Lower lobe of right lung (tissue), 2 donors: Measurements from ENCODE around the gene ZNF143. TPM values are rescaled to one million over a fixed set of nuclear protein-coding genes. Genes with fewer than 3 reads are reported as not detected.

Experiments used
- ATAC-seq, 2 donors: fragments of 200-7000 bp; cut with Tn5 transposase; one replicate each; pipeline ENCODE4 v1.9.1; 2020 to 2022; ENCODE audit warnings: mild to moderate bottlenecking in 2 of 2, moderate library complexity in 2 of 2
- DNase-seq: peaks from one replicate; pipeline ENCODE4 v3.0.0-alpha.2; 2020
- H3K27ac ChIP-seq: fragments of 200-600 bp; one replicate; pipeline ENCODE4 v1.8.0; 2022
- H3K27me3 ChIP-seq: fragments of 200-600 bp; one replicate; pipeline ENCODE4 v1.8.0; 2022; ENCODE audit warnings: low read depth
- H3K36me3 ChIP-seq: fragments of 200-600 bp; one replicate; pipeline ENCODE4 v1.8.0; 2022; ENCODE audit warnings: mild to moderate bottlenecking
- H3K4me1 ChIP-seq: fragments of 200-600 bp; one replicate; pipeline ENCODE4 v1.8.0; 2022
- H3K4me3 ChIP-seq: fragments of 200-600 bp; one replicate; pipeline ENCODE4 v1.8.0; 2022; ENCODE audit warnings: mild to moderate bottlenecking
- H3K9me3 ChIP-seq: fragments of 200-600 bp; one replicate; pipeline ENCODE4 v1.8.0; 2022
- intact Hi-C: fragments of 100-400 bp; cut with DNase I; formaldehyde crosslinking; loops from one replicate; pipeline ENCODE4 v1.11.0; 2022
- total RNA-seq: library from RNA; stranded (reverse); fragmentation: NEBNext Ultra II Directional; extraction: Animal tissue kit (Norgen Biotek cat#: 25700); gene quantifications from one replicate; pipeline ENCODE4 v1.2.1, GENCODE V29; 2021
- TF ChIP-seq, protein P1 (sequence below): fragments of 200-600 bp; IDR thresholded peaks from one replicate; pipeline ENCODE4 v1.8.0; 2022; ENCODE audit warnings: antibody characterized with exemption, mild to moderate bottlenecking
- donor health status: DM: no; HTN: yes; CAD: no; lungs with severe emphysema.

The ZNF143 gene
- total RNA-seq, 1 donor from 2014 or later = 34.0 TPM

DNA sequence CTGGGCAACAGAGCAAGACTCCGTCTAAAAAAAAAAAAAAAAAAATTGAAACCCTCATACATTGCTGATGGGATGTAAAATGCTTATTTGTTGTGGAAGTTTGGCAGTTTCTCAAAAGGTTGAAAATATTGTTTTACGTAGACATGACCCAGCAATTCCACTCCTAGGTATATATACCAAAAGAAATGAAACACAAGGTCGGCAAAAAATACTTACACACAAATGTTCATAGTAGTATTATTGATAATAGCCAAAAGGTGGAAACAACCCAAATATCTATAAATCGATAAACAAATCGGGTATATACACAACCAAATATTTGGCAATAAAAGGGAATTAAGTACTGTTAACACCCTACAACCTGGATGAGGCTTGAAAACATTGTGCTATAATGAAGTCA, 5.1 kb upstream of the ZNF143 start:
- Histone ChIP-seq H3K4me1 (peaks cover 5% of the 10 kb centered on the region), H3K4me3 (no peak overlapping the region), H3K27me3 (no peaks in the 10 kb centered on the region), H3K27ac (no peak overlapping the region), H3K36me3 (no peaks in the 10 kb centered on the region), H3K9me3 (peaks cover 11% of the 10 kb centered on the region)
- no peak for ATAC-seq
- TF ChIP-seq, protein P1, sequence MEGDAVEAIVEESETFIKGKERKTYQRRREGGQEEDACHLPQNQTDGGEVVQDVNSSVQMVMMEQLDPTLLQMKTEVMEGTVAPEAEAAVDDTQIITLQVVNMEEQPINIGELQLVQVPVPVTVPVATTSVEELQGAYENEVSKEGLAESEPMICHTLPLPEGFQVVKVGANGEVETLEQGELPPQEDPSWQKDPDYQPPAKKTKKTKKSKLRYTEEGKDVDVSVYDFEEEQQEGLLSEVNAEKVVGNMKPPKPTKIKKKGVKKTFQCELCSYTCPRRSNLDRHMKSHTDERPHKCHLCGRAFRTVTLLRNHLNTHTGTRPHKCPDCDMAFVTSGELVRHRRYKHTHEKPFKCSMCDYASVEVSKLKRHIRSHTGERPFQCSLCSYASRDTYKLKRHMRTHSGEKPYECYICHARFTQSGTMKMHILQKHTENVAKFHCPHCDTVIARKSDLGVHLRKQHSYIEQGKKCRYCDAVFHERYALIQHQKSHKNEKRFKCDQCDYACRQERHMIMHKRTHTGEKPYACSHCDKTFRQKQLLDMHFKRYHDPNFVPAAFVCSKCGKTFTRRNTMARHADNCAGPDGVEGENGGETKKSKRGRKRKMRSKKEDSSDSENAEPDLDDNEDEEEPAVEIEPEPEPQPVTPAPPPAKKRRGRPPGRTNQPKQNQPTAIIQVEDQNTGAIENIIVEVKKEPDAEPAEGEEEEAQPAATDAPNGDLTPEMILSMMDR = no peak
- no peak for DNase-seq
- intact Hi-C loops = no loop called here

- Histone ChIP-seq H3K27ac (peak overlapping the region; percentile 99), H3K4me3 (peak overlapping the region; percentile 90), H3K4me1 (peaks cover 23% of the 10 kb centered on the region), H3K36me3 (no peaks in the 10 kb centered on the region), H3K9me3 (no peaks in the 10 kb centered on the region), H3K27me3 (no peaks in the 10 kb centered on the region)
- TF ChIP-seq, protein P1 = no peak
- intact Hi-C loops = no loop called here
- DNase-seq (no peak), ATAC-seq (peak in 1 of 2 donors; percentile 2)
Observed at GRCh38 chr11:9459667-9460321, 1.0 kb upstream of the ZNF143 start.

DNA sequence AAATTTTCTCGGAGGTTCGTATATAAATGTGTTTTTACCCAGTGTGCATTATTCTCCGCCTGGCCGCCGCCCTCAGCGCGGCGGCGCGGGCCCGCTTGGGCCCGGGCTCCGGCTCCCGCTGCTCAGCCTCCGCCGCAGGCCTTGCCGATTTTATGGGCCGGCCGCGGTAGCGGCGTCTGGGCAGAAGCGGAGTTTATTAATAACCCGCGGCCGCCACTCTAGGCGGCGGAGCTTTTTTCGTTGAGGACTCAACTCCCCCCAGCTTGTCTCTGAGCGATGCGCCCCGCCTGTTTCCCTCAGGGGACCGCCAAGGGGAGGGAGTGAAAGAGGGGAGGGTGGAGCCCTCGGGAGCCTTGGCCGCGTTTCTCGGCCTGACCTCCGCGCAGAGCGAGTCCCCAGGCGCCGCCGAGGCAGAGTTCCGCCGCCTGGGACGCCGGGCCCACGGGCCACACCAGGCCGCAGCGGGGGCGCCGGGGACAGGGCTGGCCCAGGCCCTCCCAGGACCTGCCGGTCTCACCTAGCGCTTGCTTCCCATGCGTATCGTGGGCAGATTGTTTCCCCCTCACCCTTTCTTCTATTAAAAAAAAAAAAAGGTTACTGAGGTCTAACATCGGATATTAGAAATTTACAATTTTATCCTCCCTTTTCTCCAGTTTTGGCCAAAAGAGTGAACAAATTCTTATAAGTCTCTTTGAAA, 399 bp downstream of the ZNF143 start:
- intact Hi-C loops = no loop called here
- peak overlapping the region; percentile 99 for H3K27ac ChIP-seq
- peak overlapping the region; percentile 81 for H3K4me3 ChIP-seq
- ATAC-seq (peak; percentile 84 to 85), DNase-seq (peak; percentile 88)
- no peaks in the 10 kb centered on the region for H3K9me3 ChIP-seq
- peaks cover 23% of the 10 kb centered on the region for H3K4me1 ChIP-seq
- H3K36me3 ChIP-seq = no peaks in the 10 kb centered on the region
- H3K27me3 ChIP-seq = no peaks in the 10 kb centered on the region
- TF ChIP-seq, protein P1 = no peak

DNA sequence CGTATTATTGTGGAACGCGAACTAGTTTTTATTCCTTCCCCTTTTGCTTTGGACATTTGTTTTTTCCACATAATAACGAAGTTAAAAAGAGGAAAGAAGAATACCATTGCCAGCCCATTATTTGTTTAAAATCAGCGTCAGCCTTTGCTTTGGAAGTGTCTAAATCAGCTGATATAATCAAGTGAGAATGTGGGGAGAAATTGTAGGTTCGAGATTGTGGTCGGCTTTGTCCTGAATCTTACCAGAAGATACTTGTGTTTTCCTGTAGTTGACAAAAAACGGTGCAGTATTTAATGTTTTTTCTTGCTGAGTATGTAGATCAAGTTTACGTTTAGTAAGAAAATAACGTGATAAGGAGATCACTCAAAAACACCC, 935 bp downstream of the ZNF143 start:
- H3K27ac ChIP-seq = peak overlapping the region; percentile 99
- intact Hi-C loops = no loop called here
- no peaks in the 10 kb centered on the region for H3K9me3 ChIP-seq
- H3K4me3 ChIP-seq = peak overlapping the region; percentile 81
- TF ChIP-seq, protein P1 = no peak
- H3K36me3 ChIP-seq = no peaks in the 10 kb centered on the region
- ATAC-seq (no peak), DNase-seq (no peak)
- H3K27me3 ChIP-seq = no peaks in the 10 kb centered on the region
- H3K4me1 ChIP-seq = peaks cover 23% of the 10 kb centered on the region

GRCh38 chr11:9462172-9462799, 1.5 kb downstream of the ZNF143 start:
- no peaks in the 10 kb centered on the region for H3K9me3 ChIP-seq
- peak overlapping the region; percentile 99 for H3K27ac ChIP-seq
- H3K4me3 ChIP-seq = peak overlapping the region; percentile 81
- no peak for ATAC-seq
- no peaks in the 10 kb centered on the region for H3K27me3 ChIP-seq
- no peak for DNase-seq
- intact Hi-C loops = no loop called here
- no peaks in the 10 kb centered on the region for H3K36me3 ChIP-seq
- TF ChIP-seq, protein P1 = no peak
- H3K4me1 ChIP-seq = peaks cover 23% of the 10 kb centered on the region
